ENCODE data around the gene CLCN3.

CLCN3 gene

GRCh38 chr4:169707958-169708643 lies 87.7 kb downstream of the CLCN3 start:
- no peak overlapping the region for H3K27ac ChIP-seq (ENCODE audit: low read length)
- no peaks in the 10 kb centered on the region for H3K9me2 ChIP-seq (replicated peaks; ENCODE audit: insufficient read depth, low read length)
- DNase-seq, result no peak
- H3K9ac ChIP-seq (ENCODE audit: low read length), result no peak overlapping the region
- no peaks in the 10 kb centered on the region for H3K79me2 ChIP-seq (ENCODE audit: low read length)
- no peaks in the 10 kb centered on the region for H3K27me3 ChIP-seq (replicated peaks; ENCODE audit: insufficient read depth, low read length)
- H4K20me1 ChIP-seq (ENCODE audit: insufficient read depth, low read length), result no peaks in the 10 kb centered on the region
- no peaks in the 10 kb centered on the region for H3K4me1 ChIP-seq (ENCODE audit: low read length)
- H3K4me2 ChIP-seq (ENCODE audit: low read depth, low read length), result no peak overlapping the region
- TF ChIP-seq EZH2phosphoT487 (IDR thresholded peaks at IDR 0.05; ENCODE audit: low read length) (no peak), EZH2 (optimal IDR thresholded peaks at IDR 0.05; ENCODE audit: low read depth, low read length) (no peak)
- TF ChIP-seq, protein P1, sequence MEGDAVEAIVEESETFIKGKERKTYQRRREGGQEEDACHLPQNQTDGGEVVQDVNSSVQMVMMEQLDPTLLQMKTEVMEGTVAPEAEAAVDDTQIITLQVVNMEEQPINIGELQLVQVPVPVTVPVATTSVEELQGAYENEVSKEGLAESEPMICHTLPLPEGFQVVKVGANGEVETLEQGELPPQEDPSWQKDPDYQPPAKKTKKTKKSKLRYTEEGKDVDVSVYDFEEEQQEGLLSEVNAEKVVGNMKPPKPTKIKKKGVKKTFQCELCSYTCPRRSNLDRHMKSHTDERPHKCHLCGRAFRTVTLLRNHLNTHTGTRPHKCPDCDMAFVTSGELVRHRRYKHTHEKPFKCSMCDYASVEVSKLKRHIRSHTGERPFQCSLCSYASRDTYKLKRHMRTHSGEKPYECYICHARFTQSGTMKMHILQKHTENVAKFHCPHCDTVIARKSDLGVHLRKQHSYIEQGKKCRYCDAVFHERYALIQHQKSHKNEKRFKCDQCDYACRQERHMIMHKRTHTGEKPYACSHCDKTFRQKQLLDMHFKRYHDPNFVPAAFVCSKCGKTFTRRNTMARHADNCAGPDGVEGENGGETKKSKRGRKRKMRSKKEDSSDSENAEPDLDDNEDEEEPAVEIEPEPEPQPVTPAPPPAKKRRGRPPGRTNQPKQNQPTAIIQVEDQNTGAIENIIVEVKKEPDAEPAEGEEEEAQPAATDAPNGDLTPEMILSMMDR (IDR thresholded peaks at IDR 0.05; ENCODE audit: low read length), result no peak
- H3K9me3 ChIP-seq (replicated peaks; ENCODE audit: insufficient read depth, low read length), result no peaks in the 10 kb centered on the region
- no peaks in the 10 kb centered on the region for H3K36me3 ChIP-seq (replicated peaks; ENCODE audit: insufficient read depth, low read length)
- H2AFZ ChIP-seq (ENCODE audit: low read length), result no peak overlapping the region
- H3K4me3 ChIP-seq (ENCODE audit: low read length), result no peak overlapping the region
- H3F3A ChIP-seq (ENCODE audit: insufficient read depth, low read length), result no peaks in the 10 kb centered on the region

DNA sequence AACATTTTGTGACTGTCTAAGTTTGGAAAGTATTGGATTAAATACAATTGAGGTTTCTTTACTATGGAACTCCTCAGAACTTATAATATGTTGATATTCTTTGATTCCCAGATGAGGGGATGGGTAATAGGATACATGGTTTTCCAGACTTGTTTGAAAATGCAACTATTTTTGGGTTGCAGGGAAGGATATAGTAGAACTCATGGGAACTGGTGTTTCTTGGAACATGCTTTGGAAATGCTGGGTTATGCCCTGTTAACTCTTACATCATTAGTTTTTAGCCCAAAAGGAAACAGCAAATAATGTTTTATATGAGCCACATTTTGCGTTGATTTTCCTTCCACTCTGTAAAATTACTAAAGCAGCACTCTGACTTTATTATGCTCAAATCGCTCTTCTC lies 95.4 kb downstream of the CLCN3 start:
- DNase-seq, result no peak
- no peaks in the 10 kb centered on the region for H3K9me2 ChIP-seq (replicated peaks; ENCODE audit: insufficient read depth, low read length)
- H3K27me3 ChIP-seq (replicated peaks; ENCODE audit: insufficient read depth, low read length), result no peaks in the 10 kb centered on the region
- no peaks in the 10 kb centered on the region for H4K20me1 ChIP-seq (ENCODE audit: insufficient read depth, low read length)
- no peaks in the 10 kb centered on the region for H3K36me3 ChIP-seq (replicated peaks; ENCODE audit: insufficient read depth, low read length)
- H3K4me2 ChIP-seq (ENCODE audit: low read depth, low read length), result no peak overlapping the region
- no peak overlapping the region for H2AFZ ChIP-seq (ENCODE audit: low read length)
- no peak overlapping the region for H3K4me3 ChIP-seq (ENCODE audit: low read length)
- H3K9me3 ChIP-seq (replicated peaks; ENCODE audit: insufficient read depth, low read length), result no peaks in the 10 kb centered on the region
- TF ChIP-seq, protein P1 (IDR thresholded peaks at IDR 0.05; ENCODE audit: low read length), result no peak
- no peak for TF ChIP-seq EZH2 (optimal IDR thresholded peaks at IDR 0.05; ENCODE audit: low read depth, low read length)
- TF ChIP-seq EZH2phosphoT487 (IDR thresholded peaks at IDR 0.05; ENCODE audit: low read length), result no peak
- H3K9ac ChIP-seq (ENCODE audit: low read length), result no peak overlapping the region
- no peaks in the 10 kb centered on the region for H3K79me2 ChIP-seq (ENCODE audit: low read length)
- H3F3A ChIP-seq (ENCODE audit: insufficient read depth, low read length), result no peaks in the 10 kb centered on the region
- no peak overlapping the region for H3K27ac ChIP-seq (ENCODE audit: low read length)
- H3K4me1 ChIP-seq (ENCODE audit: low read length), result no peaks in the 10 kb centered on the region

- no peak for DNase-seq
- H3K79me2 ChIP-seq (ENCODE audit: low read length), result no peaks in the 10 kb centered on the region
- H3F3A ChIP-seq (ENCODE audit: insufficient read depth, low read length), result no peaks in the 10 kb centered on the region
- no peak overlapping the region for H3K4me2 ChIP-seq (ENCODE audit: low read depth, low read length)
- no peaks in the 10 kb centered on the region for H3K9me3 ChIP-seq (replicated peaks; ENCODE audit: insufficient read depth, low read length)
- H3K4me1 ChIP-seq (ENCODE audit: low read length), result no peaks in the 10 kb centered on the region
- TF ChIP-seq, protein P1 (IDR thresholded peaks at IDR 0.05; ENCODE audit: low read length), result no peak
- no peak for TF ChIP-seq EZH2phosphoT487 (IDR thresholded peaks at IDR 0.05; ENCODE audit: low read length)
- no peak for TF ChIP-seq EZH2 (optimal IDR thresholded peaks at IDR 0.05; ENCODE audit: low read depth, low read length)
- H3K36me3 ChIP-seq (replicated peaks; ENCODE audit: insufficient read depth, low read length), result no peaks in the 10 kb centered on the region
- H3K27ac ChIP-seq (ENCODE audit: low read length), result no peak overlapping the region
- no peaks in the 10 kb centered on the region for H3K27me3 ChIP-seq (replicated peaks; ENCODE audit: insufficient read depth, low read length)
- no peaks in the 10 kb centered on the region for H3K9me2 ChIP-seq (replicated peaks; ENCODE audit: insufficient read depth, low read length)
- H2AFZ ChIP-seq (ENCODE audit: low read length), result no peak overlapping the region
- H3K4me3 ChIP-seq (ENCODE audit: low read length), result no peak overlapping the region
- H4K20me1 ChIP-seq (ENCODE audit: insufficient read depth, low read length), result no peaks in the 10 kb centered on the region
- H3K9ac ChIP-seq (ENCODE audit: low read length), result no peak overlapping the region
Observed at GRCh38 chr4:169716677-169717076, 96.3 kb downstream of the CLCN3 start.
